Measurements from ENCODE around the gene MDN1.

DNA sequence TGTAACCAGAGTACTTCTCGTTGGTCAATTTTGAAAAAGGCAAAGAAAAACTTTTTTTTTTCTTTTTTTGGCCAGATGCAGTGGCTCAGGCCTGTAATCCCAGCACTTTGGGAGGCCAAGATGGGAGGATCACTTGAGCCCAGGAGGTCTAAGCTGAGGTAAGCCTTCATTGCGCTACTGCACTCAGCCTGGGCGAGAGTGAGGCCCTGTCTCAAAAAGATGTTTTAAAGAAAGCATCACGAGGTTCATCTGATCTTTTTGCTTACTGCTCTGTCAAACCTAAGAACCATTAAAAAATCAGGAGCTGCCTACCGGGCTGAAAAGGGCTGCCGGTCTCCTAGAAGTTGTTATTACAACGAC lies 181.7 kb downstream of the MDN1 start:
- no peak for TF ChIP-seq CTCF (IDR thresholded peaks at IDR 0.05)
- TF ChIP-seq ZFX (IDR thresholded peaks at IDR 0.05; ENCODE audit: borderline replicate concordance) = no peak

All from 22Rv1 (cell line).